Activated CD4-positive, alpha-beta T cell treated with anti-CD3 and anti-CD28 coated beads, Interleukin-10, Interleukin-2, amounts not matched to agents 100 ng/mL and 50 ng/mL, durations not matched to agents 16 hours and 8 hours (primary cell): Measurements from ENCODE around the gene ANKK1.

Experiments used
- DNase-seq: peaks from one replicate; pipeline ENCODE4 v3.0.0-alpha.2; 2020

The ANKK1 gene

GRCh38 chr11:113377681-113378412 is 9.7 kb upstream of the ANKK1 start:
- no peak for DNase-seq

GRCh38 chr11:113378692-113379091 is 8.9 kb upstream of the ANKK1 start:
- no peak for DNase-seq

GRCh38 chr11:113382121-113382520 is 5.5 kb upstream of the ANKK1 start:
- DNase-seq = no peak

GRCh38 chr11:113384551-113384950 is 3.0 kb upstream of the ANKK1 start:
- DNase-seq = no peak

GRCh38 chr11:113385749-113386148 is 1.8 kb upstream of the ANKK1 start:
- no peak for DNase-seq

GRCh38 chr11:113386866-113387265 is 713 bp upstream of the ANKK1 start:
- no peak for DNase-seq

GRCh38 chr11:113389272-113389671 is 1.7 kb downstream of the ANKK1 start:
- no peak for DNase-seq

GRCh38 chr11:113392236-113392921 is 4.8 kb downstream of the ANKK1 start:
- DNase-seq = no peak

GRCh38 chr11:113393501-113393985 is 6.0 kb downstream of the ANKK1 start:
- no peak for DNase-seq

- DNase-seq = no peak
Observed at GRCh38 chr11:113394919-113395318, 7.3 kb downstream of the ANKK1 start.

GRCh38 chr11:113395782-113396336 is 8.3 kb downstream of the ANKK1 start:
- DNase-seq = no peak

- no peak for DNase-seq
Observed at GRCh38 chr11:113396690-113397089, 9.1 kb downstream of the ANKK1 start.

GRCh38 chr11:113397212-113397611 is 9.6 kb downstream of the ANKK1 start:
- DNase-seq = no peak

GRCh38 chr11:113397821-113398220 is 10.2 kb downstream of the ANKK1 start:
- no peak for DNase-seq

- DNase-seq = no peak
Observed at GRCh38 chr11:113398669-113399430, 11.3 kb downstream of the ANKK1 start.

- no peak for DNase-seq
Observed at GRCh38 chr11:113400631-113401230, 13.2 kb downstream of the ANKK1 start.

GRCh38 chr11:113401718-113402117 is 14.1 kb downstream of the ANKK1 start:
- DNase-seq = no peak

GRCh38 chr11:113404859-113405430 is 17.4 kb downstream of the ANKK1 start:
- DNase-seq = no peak

GRCh38 chr11:113405724-113406478 is 18.3 kb downstream of the ANKK1 start:
- no peak for DNase-seq

- DNase-seq = no peak
Observed at GRCh38 chr11:113407163-113407562, 19.6 kb downstream of the ANKK1 start.

GRCh38 chr11:113408206-113408605 is 20.6 kb downstream of the ANKK1 start:
- no peak for DNase-seq

- DNase-seq = no peak
Observed at GRCh38 chr11:113408887-113409286, 21.3 kb downstream of the ANKK1 start.
